ENCODE measurements around the gene SYCP2L. TPM values are rescaled to one million over a fixed set of nuclear protein-coding genes. Genes with fewer than 3 reads are reported as not detected.

Gene SYCP2L
- total and polyA plus RNA-seq, 3 donors from 2014 or later: 5.4 to 8.7 (median 6.9) TPM

- H3K36me3 ChIP-seq (ENCODE audit: low read depth, missing control alignments): no peaks in the 10 kb centered on the region
- TF ChIP-seq POLR2A (IDR thresholded peaks at IDR 0.05) (no peak), CTCF (IDR thresholded peaks at IDR 0.05) (no peak)
- intact Hi-C loops (cut with DNase I; ENCODE audit: low total_unique reads): no loop called here
- no peak overlapping the region for H3K27ac ChIP-seq
- H3K9me3 ChIP-seq: no peaks in the 10 kb centered on the region
- 89 to 93% methylated on average over 3 of the region's 3 CpGs for WGBS, 2 donors
- H3K4me1 ChIP-seq: no peaks in the 10 kb centered on the region
- H3K4me3 ChIP-seq: no peak overlapping the region
- no peaks in the 10 kb centered on the region for H3K27me3 ChIP-seq
- DNase-seq: no peak
These were observed 18.9 kb upstream of the SYCP2L start for GRCh38 chr6:10867952-10868351.

- intact Hi-C loops (cut with DNase I; ENCODE audit: low total_unique reads): no loop called here
- TF ChIP-seq CTCF (IDR thresholded peaks at IDR 0.05) (no peak), POLR2A (IDR thresholded peaks at IDR 0.05) (no peak)
These were observed 13.5 kb upstream of the SYCP2L start for GRCh38 chr6:10873374-10873773.

GRCh38 chr6:10874207-10874606 lies 12.6 kb upstream of the SYCP2L start:
- 94 to 97% methylated on average over 3 to 6 of the region's 6 CpGs for WGBS, 2 donors
- intact Hi-C loops (cut with DNase I; ENCODE audit: low total_unique reads): no loop called here

More at GRCh38 chr6:10873374-10873773, 13.5 kb upstream of the SYCP2L start:
- WGBS, 2 donors: 42 to 50% methylated on average over 1 of the region's 1 CpG
- Histone ChIP-seq H3K9me3 (no peaks in the 10 kb centered on the region), H3K36me3 (ENCODE audit: low read depth, missing control alignments) (no peaks in the 10 kb centered on the region), H3K4me3 (no peak overlapping the region), H3K27ac (no peak overlapping the region), H3K27me3 (no peaks in the 10 kb centered on the region), H3K4me1 (no peaks in the 10 kb centered on the region)
- no peak for DNase-seq

GRCh38 chr6:10875026-10875425 lies 11.8 kb upstream of the SYCP2L start:
- no peak overlapping the region for H3K27ac ChIP-seq
- DNase-seq: no peak
- no peaks in the 10 kb centered on the region for H3K9me3 ChIP-seq
- H3K36me3 ChIP-seq (ENCODE audit: low read depth, missing control alignments): no peaks in the 10 kb centered on the region
- TF ChIP-seq POLR2A (IDR thresholded peaks at IDR 0.05) (no peak), CTCF (IDR thresholded peaks at IDR 0.05) (no peak)
- no peaks in the 10 kb centered on the region for H3K4me1 ChIP-seq
- H3K4me3 ChIP-seq: no peak overlapping the region
- H3K27me3 ChIP-seq: no peaks in the 10 kb centered on the region
- intact Hi-C loops (cut with DNase I; ENCODE audit: low total_unique reads): no loop called here
- whole genome bisulfite sequencing, 2 donors: 91 to 95% methylated on average over 4 of the region's 4 CpGs

More at GRCh38 chr6:10874207-10874606, 12.6 kb upstream of the SYCP2L start:
- TF ChIP-seq POLR2A (IDR thresholded peaks at IDR 0.05) (no peak), CTCF (IDR thresholded peaks at IDR 0.05) (no peak)
- no peaks in the 10 kb centered on the region for H3K27me3 ChIP-seq
- H3K4me1 ChIP-seq: no peaks in the 10 kb centered on the region
- no peak overlapping the region for H3K27ac ChIP-seq
- no peaks in the 10 kb centered on the region for H3K36me3 ChIP-seq (ENCODE audit: low read depth, missing control alignments)
- DNase-seq: no peak
- no peaks in the 10 kb centered on the region for H3K9me3 ChIP-seq
- H3K4me3 ChIP-seq: no peak overlapping the region

- H3K4me1 ChIP-seq: no peaks in the 10 kb centered on the region
- intact Hi-C loops (cut with DNase I; ENCODE audit: low total_unique reads): no loop called here
- no peak overlapping the region for H3K4me3 ChIP-seq
- H3K9me3 ChIP-seq: no peaks in the 10 kb centered on the region
- H3K27me3 ChIP-seq: no peaks in the 10 kb centered on the region
- no peaks in the 10 kb centered on the region for H3K36me3 ChIP-seq (ENCODE audit: low read depth, missing control alignments)
- 95 to 96% methylated on average over 14 of the region's 14 CpGs for WGBS, 2 donors
- TF ChIP-seq POLR2A (IDR thresholded peaks at IDR 0.05) (no peak), CTCF (IDR thresholded peaks at IDR 0.05) (no peak)
- no peak overlapping the region for H3K27ac ChIP-seq
- no peak for DNase-seq
These were observed 9.8 kb upstream of the SYCP2L start for GRCh38 chr6:10877012-10877411.

Measured in testis (tissue), 3 donors.